K562 (cell line): ENCODE measurements around the gene FXYD4. TPM values are rescaled to one million over a fixed set of nuclear protein-coding genes. Genes with fewer than 3 reads are reported as not detected.

Experiments used
- CEBPB ChIP-seq: fragments of 450-650 bp; IDR thresholded peaks from 2 replicates; pipeline ENCODE4 v1.6.1; 2016; ENCODE audit warnings: missing genetic modification characterization, missing compliant biosample characterization
- ELK1 ChIP-seq: sonication (generic); formaldehyde crosslinking; IDR thresholded peaks from 2 replicates; pipeline ENCODE4 v1.8.1; 2022; ENCODE audit warnings: missing genetic modification reagents
- FOXK2 ChIP-seq, 2 experiments: fragments of 450-650 bp; IDR thresholded peaks in 1 of 2; conservative IDR thresholded peaks in 1 of 2; 2 replicates each; pipeline ENCODE4 v1.6.1; 2016; ENCODE audit warnings: low read depth in 2 of 2, mild to moderate bottlenecking in 1 of 2
- HEY1 ChIP-seq: fragments of 250-450 bp; sonication (Bioruptor Pico); IDR thresholded peaks from 2 replicates; pipeline ENCODE4 v1.5.0; 2020; ENCODE audit warnings: mild to moderate bottlenecking, moderate library complexity, borderline replicate concordance
- HIVEP1 ChIP-seq: fragments of 250-450 bp; sonication (Bioruptor Pico); IDR thresholded peaks from 2 replicates; pipeline ENCODE4 v1.4.0; 2020; ENCODE audit warnings: mild to moderate bottlenecking
- RBM14 ChIP-seq: fragments of 200-400 bp; formaldehyde crosslinking; IDR thresholded peaks from 2 replicates; pipeline ENCODE4 v1.6.1; 2018; ENCODE audit warnings: low read depth, mild to moderate bottlenecking, low read length, moderate library complexity, borderline replicate concordance; ENCODE audit not compliant: insufficient read depth
- U2AF1 ChIP-seq: fragments of 200-400 bp; formaldehyde crosslinking; optimal IDR thresholded peaks from 2 replicates; pipeline ENCODE3; 2017; ENCODE audit warnings: mild to moderate bottlenecking, low read depth, low read length, moderate library complexity
- ZNF407 ChIP-seq: fragments of 450-650 bp; IDR thresholded peaks from 2 replicates; pipeline ENCODE4 v1.6.1; 2016; ENCODE audit warnings: low read depth
- ZNF561 ChIP-seq: fragments of 450-650 bp; formaldehyde crosslinking; conservative IDR thresholded peaks from 2 replicates; pipeline ENCODE4 v1.4.0; 2020; ENCODE audit warnings: mild to moderate bottlenecking, moderate library complexity
- polyA plus RNA-seq, 8 experiments: library from polyadenylated mRNA; depleted of rRNA in 4 of 8; stranded (reverse) in 5 of 8; unstranded in 3 of 8; fragments of >200 nt; fragmentation: Nextera tagmentation in 2 of 8; fragmentation: Illumina TruSeq in 1 of 8; extraction: Ambion mirVana in 2 of 8; extraction: Trizol in 1 of 8; gene quantifications; 2 replicates each; pipeline versions ENCODE4 v1.2.1 to v1.2.3, GENCODE V29; 2011 to 2014; ENCODE audit warnings: inconsistent platforms in 1 of 8, missing spikeins in 1 of 8
- total RNA-seq, 7 experiments: library from RNA; depleted of rRNA in 6 of 7; stranded (reverse); fragments of >200 nt in 6 of 7; fragmentation: Illumina TruSeq in 2 of 7; extraction: Trizol in 2 of 7; gene quantifications; 2 replicates each; pipeline versions ENCODE4 v1.2.1 to v1.2.3, GENCODE V29; 2011 to 2021; ENCODE audit warnings: low replicate concordance in 1 of 7
- TF ChIP-seq, protein P1 (sequence below): sonication (generic); formaldehyde crosslinking; IDR thresholded peaks from 2 replicates; pipeline ENCODE4 v1.8.0; 2022; ENCODE audit warnings: mild to moderate bottlenecking, missing genetic modification reagents

The FXYD4 gene
- total and polyA plus RNA-seq, 9 of the 15 experiments (the other 6 are each of a cell fraction or from before 2014, with no cell fraction given) = not detected

DNA sequence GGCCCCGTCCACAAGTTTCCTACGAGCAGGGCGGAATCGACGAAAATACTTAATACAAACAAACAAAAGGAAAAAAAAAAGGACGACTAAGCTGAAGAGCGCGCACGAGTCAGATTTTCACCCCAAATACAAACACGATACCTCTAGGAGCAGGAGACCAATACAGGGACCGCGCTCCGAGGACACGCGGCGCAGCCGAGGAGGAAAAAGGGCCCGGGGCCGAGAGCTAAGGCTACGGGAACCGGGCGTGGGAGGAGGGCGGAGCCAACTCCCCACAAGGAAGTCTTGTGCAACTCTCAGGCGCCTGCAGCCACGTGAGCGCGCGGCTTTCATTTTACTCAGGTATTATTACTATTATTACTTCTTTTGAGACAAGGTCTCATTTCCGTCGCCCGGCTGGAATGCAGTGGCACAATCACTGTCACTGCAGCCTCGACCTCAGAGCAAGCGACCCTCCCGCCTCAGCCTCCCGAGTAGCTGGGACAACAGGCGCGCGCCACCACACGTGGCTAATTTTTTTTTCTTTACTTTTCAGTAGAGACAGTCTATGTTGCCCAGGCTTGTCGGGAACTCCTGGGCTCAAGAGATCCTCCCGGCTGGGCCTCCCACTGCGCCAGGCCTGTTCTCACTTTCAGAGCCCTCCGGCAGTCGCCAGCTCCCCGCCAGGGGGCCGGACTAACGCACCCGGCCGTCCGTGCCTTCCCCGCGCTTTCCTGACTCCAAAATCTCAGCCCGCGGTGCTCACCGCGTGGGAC, 36.3 kb downstream of the FXYD4 start (continued):
- TF ChIP-seq ZNF407 (peak; percentile 80), CEBPB (peak; percentile 100), FOXK2 (conservative IDR thresholded peaks at IDR 0.05 in 1 of 2, IDR thresholded peaks at IDR 0.05 in 1 of 2; ENCODE audit: low read depth in 2 of 2) (peak; percentile 47 to 64; a peak in 3 of 4 replicates), ELK1 (CRISPR knock-in tag) (no peak), U2AF1 (peak; percentile 74), RBM14 (no peak), HEY1 (CRISPR knock-in tag) (no peak), HIVEP1 (CRISPR knock-in tag) (0 out of 2 replicates have a peak, but pooled peaks have one; percentile 2), ZNF561 (CRISPR knock-in tag) (no peak)
- TF ChIP-seq, protein P1, sequence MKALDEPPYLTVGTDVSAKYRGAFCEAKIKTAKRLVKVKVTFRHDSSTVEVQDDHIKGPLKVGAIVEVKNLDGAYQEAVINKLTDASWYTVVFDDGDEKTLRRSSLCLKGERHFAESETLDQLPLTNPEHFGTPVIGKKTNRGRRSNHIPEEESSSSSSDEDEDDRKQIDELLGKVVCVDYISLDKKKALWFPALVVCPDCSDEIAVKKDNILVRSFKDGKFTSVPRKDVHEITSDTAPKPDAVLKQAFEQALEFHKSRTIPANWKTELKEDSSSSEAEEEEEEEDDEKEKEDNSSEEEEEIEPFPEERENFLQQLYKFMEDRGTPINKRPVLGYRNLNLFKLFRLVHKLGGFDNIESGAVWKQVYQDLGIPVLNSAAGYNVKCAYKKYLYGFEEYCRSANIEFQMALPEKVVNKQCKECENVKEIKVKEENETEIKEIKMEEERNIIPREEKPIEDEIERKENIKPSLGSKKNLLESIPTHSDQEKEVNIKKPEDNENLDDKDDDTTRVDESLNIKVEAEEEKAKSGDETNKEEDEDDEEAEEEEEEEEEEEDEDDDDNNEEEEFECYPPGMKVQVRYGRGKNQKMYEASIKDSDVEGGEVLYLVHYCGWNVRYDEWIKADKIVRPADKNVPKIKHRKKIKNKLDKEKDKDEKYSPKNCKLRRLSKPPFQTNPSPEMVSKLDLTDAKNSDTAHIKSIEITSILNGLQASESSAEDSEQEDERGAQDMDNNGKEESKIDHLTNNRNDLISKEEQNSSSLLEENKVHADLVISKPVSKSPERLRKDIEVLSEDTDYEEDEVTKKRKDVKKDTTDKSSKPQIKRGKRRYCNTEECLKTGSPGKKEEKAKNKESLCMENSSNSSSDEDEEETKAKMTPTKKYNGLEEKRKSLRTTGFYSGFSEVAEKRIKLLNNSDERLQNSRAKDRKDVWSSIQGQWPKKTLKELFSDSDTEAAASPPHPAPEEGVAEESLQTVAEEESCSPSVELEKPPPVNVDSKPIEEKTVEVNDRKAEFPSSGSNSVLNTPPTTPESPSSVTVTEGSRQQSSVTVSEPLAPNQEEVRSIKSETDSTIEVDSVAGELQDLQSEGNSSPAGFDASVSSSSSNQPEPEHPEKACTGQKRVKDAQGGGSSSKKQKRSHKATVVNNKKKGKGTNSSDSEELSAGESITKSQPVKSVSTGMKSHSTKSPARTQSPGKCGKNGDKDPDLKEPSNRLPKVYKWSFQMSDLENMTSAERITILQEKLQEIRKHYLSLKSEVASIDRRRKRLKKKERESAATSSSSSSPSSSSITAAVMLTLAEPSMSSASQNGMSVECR (CRISPR knock-in tag) = peak; percentile 71; the same call in 1 of the 2 replicates
